Ammon's horn (tissue), 1 donor: ENCODE data around the gene ZNF619.
"Not testable (repeated sequence)": the region's sequence is repeated elsewhere in the genome, so short reads cannot be mapped to it uniquely, and the experiment has no call there.

ENCODE experiments used
- DNase-seq: peaks from one replicate; pipeline ENCODE4 v3.0.0-alpha.2; 2016; ENCODE audit warnings: low spot score

ZNF619 gene

DNA sequence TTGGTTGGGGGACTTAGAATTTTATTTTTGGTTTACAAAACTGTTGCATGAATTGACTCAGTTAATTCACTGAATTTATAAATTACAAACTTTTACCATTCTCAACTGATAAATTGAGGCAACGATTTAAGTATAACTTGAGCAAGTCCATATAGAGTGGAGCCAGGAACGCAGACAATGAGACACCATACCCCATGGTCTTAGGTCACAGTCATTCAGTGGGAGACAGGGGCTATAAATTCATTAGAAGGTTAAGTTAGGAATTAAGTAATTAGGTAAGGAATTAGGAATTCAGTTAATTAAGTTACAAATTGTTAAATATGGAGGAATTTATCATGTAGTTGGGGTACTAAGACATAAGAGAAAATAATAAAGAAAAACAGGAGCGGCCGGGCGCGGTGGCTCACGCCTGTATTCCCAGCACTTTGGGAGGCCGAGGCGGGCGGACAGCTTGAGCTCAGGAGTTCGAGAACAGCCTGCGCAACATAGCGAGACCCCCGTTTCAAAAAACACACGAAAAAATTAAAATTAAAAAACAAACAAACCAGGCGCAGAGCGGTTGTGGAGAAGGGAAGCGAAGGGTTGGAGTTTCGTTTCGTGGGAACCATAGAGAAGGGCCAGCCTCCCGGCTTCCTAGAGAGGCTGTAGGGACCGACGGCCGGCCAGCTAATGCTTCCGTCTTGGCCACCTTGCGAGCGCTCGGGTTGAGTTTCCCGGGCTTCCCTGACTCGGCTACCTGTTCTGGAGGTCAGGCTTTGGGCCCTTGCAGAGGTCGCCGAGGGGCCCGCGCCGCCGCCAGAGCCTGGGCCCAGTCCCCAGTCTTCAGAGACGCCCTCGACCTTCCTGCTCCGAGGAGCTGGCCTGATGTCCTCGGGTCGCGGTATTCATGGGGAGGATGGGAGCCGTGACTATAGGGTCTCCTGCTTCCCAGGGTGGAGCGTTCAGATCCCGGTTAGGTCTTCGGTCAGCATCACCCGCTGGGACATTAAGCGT, at the start of gene ZNF619:
TSS of gene ZNF619 (plus strand) at position 645 of the 993 bp plus-strand sequence. CDS start 858 bp downstream, outside the sequence.
- DNase-seq = peak; percentile 69

DNA sequence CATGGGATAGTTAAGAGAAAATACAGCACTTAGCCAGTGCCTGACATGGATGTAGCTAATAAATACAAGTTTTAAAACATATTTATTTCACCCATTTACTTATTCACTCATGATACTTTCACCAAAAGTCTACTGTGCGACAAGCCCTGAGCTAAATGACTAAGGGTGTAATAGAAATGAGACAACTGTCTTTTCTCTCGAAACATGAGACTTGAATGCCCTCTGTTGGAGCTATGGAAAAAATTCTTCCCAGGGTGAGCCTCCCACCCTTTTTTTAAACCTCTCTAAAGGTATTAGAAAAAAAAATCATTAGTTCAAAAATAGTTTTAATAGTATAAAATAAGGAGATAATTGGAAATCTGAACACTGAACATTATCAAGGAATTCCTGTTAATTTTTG, 44.1 kb upstream of the ZNF619 start:
- no peak for DNase-seq

DNA sequence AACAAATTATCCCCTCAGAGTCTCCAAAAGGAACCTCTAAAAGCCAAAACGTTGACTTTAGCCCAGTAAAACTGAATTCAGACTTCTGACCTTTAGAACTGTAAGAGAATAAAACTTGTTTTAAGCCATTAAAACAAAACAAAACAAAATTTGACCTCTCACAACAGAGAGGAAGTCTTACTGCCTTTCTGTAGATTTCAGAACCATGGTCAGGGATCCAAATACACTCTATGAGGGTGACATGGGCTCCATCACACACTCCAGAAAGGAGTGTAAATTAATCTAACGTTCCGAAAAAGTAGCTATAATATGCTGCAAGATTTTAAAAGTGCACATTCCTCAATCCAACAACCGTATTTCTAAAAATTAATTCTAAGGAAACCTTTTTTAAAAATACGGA, 39.0 kb upstream of the ZNF619 start:
- no peak for DNase-seq

DNA sequence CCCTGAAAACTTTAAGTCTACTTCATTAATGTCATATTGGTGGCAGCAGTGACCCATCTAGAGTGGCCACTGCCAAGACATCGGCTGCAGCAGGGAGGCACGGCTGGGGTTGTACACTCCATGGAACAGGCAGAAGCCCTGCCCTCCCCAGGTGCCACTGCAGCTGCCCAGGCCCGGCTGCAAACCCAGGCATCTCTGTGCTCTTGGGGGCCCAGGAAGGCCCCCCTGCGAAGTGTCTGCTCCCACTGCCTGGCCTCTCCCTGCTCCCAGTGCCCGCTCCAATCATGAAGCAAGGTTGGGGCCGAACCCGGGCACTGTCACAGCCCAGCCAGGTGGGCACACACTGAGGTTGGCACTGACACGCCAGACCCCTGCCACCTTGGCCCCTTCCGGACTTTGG, 31.9 kb upstream of the ZNF619 start:
- DNase-seq = no peak

DNA sequence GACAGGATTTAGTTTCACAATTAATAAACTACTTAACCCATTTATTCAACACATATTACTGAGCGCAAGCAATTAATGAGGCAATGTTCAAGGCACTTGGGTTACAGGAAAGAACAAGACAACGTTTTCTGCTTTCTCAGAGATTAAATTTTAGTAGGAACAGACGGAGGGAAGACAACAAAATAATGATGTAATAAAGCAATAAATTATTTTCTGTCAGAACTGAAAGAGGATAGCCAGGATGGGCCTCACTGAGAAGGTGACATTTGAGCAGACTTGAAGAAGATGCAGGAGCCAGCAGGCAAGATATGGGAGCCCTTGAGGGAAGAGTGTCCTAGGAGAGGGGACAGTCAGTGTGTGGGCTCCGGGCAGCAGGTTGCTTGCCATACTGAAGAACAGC, 31.0 kb upstream of the ZNF619 start:
- no peak for DNase-seq

DNA sequence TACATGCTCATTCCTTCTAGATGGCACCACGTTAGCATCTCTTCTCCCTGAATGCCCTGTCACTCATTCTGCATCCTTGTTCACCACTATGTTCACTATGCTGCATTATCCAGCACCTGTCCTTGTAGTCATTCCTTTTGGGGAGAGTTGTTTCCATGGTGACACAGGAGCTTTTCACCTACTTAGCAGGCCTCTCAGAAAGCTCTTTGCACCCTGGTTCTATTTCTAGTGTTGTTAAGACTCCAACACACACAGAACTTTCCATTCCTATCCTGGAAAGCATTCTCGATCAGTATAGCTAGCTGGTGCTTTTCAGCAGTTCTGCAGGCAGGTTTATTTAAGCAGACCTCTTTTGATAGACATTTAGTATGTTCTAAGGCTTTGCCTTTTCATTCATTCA, 26.5 kb upstream of the ZNF619 start:
- DNase-seq = no peak

DNA sequence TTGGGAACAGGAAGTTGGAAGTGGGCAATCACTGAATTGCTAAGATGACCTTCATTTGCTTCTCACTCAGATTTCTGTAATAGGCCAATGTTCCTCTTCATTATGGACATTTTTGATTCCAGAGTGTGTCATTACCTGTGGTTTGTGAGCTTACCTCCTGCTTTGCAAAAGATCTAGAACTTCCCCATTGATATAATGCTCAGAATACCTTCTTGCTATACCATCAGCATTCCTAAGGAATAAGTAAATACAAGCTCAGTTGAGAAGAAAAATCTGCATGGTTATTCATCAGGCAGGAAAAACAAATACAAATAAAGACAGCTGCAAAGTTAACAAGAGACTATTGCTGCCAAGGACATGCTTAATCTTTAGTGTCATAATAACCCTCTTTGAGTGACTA, 25.4 kb upstream of the ZNF619 start:
- no peak for DNase-seq

DNA sequence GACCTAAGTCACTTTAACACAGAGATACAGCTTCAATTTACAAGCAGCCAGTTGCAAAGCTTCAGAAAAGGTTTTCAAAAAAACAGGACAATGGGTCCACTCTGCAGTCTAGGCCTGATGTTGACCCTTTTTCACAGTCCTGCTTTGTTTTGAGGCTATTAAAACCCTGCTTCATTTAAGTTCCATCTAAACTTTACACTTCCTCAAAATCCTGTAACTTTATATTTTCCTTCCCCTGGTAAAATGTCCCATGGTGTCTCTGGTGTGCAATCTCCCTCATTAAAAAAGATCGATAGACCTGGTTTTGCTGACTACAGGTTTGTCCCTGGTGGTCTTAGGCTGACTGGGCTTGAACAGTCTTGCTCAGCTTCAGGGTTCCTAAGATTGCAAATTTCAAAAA, 24.9 kb upstream of the ZNF619 start:
- no peak for DNase-seq

DNA sequence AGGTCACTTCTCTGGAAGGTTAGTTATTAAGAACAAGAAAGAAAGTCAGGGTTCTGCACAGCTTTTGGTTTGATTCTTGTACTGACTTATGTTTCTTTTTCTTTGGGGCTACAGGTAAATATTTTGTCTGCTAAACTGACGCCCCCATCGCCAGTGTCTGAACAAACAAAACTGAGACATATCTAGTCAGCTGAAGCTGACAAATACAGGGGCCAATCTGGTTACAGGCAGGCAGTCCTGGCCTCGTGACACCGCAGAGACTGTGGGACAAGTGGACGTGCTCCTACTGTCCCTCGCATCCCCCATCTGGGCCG, 24.4 kb upstream of the ZNF619 start:
- DNase-seq = no peak

DNA sequence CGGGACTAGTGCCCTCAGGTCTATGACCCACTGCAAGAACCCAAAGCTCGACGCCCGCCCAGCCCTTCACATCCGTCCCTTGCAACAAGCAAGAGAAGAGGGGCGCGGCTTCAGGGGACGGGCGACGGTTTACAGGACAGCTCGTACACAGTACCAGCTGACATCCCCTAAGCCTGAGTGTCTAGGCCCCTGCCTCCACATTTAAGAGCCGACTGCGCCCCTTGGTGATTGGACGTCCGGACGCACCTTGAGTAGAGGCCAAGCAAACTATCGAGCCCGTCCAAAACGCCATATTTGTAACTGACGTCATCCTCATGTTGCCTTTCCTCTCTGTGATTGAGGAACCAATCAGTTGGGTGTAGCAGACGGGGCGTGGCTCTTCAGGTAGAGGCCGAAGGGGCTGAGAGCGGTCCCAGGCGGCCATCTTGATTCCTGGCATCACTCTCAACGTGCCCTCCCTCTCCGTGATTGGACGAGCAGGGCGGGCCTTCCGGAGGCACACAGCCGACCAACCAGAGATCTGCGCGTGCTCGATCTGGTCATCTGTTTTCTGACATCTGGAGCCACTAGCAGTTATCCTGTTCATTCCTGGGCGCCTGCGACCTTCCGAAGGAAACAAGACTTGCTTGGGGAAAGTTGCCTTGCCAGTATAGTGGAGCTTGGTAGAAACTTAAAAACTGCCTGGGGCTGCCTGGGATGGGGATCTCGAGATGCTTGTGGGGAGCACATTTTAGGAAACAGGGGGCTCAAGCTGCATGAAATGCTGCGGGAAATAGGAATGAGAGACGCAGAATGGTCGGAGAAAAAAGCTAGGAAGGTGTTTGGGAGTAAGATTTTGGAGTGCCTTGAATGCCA, 23.8 kb upstream of the ZNF619 start:
- peak; percentile 99 for DNase-seq

DNA sequence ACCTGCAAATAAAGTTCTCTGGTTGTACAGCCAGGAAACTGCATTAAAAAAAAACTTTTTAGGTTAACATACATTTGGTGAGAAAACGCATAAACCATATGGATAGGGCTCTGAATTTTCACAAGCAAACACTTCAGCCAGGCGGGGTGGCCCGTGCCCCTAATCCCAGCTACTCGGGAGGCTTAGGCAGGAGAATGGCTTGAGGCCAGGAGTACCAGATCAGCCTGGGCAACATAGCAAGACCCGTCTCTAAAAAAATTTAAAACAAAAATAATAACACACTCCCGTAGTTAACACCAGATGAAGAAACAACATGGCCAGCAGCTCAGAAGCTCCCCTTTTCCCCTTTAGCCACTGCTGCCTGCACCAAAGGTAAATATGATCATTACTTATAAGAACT, 23.0 kb upstream of the ZNF619 start:
- DNase-seq = no peak

DNA sequence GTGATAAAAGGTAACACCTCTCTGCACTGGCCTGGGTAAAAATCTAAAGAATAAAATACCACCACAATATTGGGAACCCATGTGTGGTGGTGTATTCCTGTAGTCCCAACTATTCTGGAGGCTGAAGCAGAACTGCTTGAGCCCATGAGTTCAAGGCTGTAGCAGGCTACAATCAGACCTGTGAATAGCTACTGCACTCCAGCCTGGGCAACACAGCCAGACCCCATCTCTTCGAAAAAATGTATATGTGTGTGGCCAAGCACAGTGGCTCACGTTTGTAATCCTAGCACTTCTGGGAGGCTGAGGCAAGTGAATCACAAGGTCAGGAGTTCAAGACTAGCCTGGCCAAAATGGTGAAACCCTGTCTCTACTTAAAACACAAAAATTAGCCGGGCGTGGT, 21.6 kb upstream of the ZNF619 start:
- DNase-seq = no peak

DNA sequence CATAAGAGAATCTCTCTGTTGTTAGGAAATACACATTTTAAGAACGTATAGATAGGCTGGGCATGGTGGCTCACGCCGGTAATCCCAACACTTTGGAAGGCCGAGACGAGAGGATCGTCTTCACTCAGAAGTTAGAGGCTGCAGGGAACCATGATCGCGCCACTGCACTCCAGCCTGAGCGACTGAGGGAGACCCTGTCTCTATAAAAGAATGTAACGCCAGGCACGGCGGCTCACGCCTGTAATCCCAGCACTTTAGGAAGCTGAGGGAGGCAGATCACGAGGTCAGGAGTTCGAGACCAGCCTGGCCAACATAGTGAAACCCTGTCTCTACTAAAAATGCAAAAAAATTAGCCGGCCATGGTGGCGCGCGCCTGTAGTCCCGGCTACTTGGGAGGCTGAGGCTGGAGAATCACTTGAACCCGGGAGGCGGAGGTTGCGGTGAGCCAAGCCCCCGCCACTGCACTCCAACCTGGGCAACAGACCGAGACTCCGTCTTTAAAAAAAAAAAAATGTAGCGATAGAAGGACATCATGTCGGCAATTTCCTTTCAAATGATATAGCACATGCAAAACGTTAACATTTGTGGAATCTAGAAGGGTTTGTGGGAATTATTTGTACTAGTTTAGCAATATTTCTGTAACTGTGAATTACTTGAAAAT, 20.5 kb upstream of the ZNF619 start:
- no peak for DNase-seq

DNA sequence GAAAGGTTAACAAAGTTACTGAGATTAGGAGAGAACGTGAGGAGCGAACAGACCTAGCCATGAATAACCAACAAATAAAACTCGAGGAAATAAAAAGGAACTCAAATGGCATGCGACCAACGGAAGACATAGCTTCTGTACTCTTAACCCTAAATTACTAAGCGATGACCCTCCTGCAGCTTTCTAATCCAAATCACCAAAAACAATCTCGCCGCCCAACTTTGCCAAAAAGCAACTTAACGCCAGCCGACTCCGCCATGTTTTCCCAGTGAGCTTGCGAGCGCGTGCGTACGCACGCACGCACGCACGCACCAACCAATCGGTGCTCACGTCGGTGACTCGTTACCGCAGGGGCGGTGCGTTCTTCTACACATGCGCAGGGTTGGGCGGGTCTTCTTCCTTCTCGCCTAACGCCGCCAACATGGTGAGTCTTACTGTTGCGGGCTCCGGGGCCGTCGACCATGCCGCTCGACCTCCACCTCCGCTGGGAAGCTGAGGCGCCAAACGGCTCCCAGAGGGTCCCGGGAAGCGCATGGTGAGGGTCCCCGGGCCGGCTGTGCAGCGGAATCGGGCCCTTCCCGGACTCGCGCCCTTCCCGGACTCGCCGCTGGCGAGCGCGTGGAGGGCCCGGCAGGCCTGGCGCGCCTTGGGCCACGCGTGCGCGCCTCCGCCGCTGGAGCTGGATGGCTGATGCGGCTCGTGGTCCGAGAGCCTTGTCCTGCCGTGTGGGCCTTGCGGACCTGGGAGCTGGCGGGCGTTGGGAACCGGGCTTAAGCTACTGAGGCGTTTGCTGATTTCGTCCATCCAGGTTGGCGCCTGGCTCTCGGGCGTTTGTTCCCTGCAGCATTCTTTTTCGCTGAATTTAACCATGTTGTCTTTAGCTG, 19.7 kb upstream of the ZNF619 start, which contains the start of gene RPL14:
TSS of gene RPL14 (plus strand) at position 400 of the 884 bp plus-strand sequence. CDS start at position 533, 133 bp downstream.
- DNase-seq = peak; percentile 98

DNA sequence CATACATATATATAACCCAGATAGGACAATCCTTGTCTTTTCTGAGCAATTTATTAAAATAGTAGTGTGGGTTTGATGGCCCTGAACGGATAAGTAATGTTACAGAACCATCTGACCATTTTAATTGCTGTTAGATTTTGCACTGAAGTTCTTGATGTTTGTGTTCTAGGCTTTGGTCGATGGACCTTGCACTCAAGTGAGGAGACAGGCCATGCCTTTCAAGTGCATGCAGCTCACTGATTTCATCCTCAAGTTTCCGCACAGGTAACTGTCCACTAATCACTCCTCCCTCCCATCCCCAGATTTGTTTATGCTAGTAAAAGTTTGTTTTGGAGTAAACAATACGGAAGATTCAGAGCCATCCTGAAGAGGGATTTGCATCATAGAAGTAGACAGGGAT, 18.4 kb upstream of the ZNF619 start:
- no peak for DNase-seq

DNA sequence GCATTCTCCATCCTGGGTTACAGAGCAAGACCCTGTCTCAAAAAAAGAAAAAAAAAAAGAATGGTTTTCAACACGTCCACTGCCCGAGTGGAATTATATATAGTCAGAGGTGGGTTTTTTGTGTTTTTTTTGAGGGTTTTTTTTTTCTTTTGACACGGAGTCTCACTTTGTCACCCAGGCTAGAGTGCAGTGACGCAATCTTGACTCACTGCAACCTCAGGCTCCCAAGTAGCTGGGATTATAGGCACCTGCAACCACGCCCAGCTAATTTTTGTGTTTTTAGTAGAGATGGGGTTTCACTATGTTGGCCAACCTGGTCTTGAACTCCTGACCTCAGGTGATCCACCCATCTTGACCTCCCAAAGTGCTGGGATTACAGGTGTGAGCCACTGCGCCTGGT, 16.4 kb upstream of the ZNF619 start:
- not testable (repeated sequence) for DNase-seq

DNA sequence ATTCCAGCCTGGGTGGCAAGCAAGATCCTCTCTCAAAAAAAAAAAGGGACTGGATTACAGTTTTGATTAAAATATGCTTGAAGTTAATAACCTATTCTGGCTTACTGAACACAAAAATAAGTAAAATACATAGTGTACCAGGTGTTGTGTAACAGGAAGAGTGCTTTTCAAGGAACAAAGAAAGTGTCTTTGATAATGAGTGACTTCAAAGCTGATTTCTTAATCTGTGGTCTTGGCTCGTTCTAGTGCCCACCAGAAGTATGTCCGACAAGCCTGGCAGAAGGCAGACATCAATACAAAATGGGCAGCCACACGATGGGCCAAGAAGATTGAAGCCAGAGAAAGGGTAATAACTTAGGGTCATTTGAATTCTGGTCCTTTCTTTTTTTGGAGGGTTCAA, 15.8 kb upstream of the ZNF619 start:
- DNase-seq = no peak

DNA sequence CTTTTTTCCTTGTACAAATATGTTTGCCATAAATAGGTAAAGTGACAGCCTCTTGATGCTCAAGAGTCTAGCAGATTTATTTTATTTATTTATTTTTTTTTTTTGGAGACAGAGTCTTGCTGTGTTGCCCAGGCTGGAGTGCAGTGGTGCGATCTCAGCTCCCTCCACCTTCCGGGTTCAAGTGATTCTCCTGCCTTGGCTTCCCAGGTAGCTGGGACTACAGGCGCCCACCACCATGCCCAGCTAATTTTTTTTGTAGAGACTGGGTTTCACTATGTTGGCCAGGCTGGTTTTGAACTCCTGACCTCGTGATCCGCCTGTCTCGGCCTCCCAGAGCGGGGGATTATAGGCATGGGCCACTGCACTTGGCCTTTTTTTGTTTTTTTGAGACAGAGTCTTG, 14.1 kb upstream of the ZNF619 start:
- not testable (repeated sequence) for DNase-seq

DNA sequence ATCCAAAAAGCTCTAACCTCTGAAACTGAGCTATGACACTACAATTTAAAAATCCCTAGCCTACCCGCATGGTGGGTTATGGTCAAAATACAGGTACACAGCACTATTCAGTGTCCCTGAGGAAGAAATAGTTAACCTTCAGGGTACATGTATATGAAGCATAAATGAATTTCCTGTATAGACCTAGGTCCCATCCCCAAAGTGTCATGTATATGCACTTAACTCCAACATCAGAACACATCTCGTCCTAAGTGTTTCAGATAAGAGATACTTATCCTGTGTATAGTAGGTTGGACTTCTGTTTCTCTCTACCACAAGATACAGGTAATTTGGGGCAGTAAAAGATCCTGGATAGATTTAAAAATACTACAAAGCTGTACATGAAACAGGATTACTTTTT, 13.3 kb upstream of the ZNF619 start:
- DNase-seq = no peak

DNA sequence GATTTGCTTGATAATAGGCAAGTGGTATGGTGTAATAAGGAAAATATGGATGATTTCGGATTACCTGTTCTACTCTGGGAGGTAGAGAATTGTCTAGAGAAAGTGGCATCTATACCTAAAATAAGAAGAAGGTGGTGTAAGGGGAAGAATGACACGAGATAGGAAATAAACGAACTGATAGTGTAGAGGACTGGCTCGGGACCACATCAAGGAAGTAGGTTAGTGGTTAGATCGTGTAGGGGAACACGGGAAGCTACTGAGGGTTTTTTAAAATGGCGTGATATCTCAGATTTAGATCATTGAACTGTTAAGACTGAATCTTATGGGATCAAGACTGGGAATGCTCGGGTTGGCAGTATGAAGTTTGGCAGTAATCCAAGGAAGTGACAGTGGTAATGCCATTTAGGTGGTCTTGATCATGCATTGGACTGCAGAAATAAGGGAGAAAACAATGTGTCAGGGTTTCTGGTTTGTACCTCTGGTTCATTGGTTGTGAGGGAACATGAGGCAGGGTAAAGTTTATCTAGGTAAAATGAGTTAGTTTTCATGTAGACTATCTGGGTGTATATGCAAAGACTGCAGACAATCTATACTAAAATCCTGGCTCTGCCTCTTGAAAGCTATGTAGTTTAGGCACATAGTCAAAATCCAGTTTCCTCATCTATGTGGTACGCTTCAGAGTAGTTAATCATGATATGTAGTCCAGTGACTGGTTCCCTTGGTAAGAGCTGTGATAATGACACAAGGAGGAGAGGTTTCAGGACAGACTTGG, 12.4 kb upstream of the ZNF619 start:
- DNase-seq = no peak

DNA sequence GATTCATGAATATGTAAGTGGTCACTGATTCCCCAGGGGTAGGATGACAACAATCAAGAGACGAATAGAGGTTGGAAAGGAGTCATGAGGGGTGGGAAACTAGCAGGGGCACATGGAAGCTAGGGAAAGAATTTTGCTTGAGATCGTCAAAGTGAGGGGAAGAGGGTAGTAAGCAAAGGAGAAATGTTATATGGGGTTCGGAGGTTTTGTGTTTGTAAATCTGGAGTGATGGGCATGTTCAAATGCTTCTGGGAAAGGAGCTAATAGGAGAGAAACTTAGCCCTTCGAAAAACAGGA, 11.9 kb upstream of the ZNF619 start:
- DNase-seq = no peak
